ENCODE measurements around the gene ARHGAP15.

GRCh38 chr2:143736904-143737303, 607.7 kb downstream of the ARHGAP15 start:
- TF ChIP-seq CTCF (IDR thresholded peaks at IDR 0.05 in 2 of 3, conservative IDR thresholded peaks at IDR 0.05 in 1 of 3; ENCODE audit: borderline replicate concordance in 1 of 3, insufficient read depth in 1 of 3, low read depth in 2 of 3, low read length in 2 of 3): no peak
- TF ChIP-seq SIN3A (IDR thresholded peaks at IDR 0.05; ENCODE audit: low read depth): no peak
- no peak for TF ChIP-seq EGR1 (IDR thresholded peaks at IDR 0.05; ENCODE audit: low read depth)
- TF ChIP-seq ZNF274 (IDR thresholded peaks at IDR 0.05; ENCODE audit: low read depth, low read length): no peak
- TF ChIP-seq POLR2AphosphoS5 (IDR thresholded peaks at IDR 0.05; ENCODE audit: low read depth, low read length): no peak
- TF ChIP-seq RAD21 (IDR thresholded peaks at IDR 0.05; ENCODE audit: low read depth): no peak
- TF ChIP-seq POLR2A (IDR thresholded peaks at IDR 0.05; ENCODE audit: borderline replicate concordance, extremely low read depth, insufficient read depth, insufficient read length): no peak
- no peak for TF ChIP-seq EZH2 (IDR thresholded peaks at IDR 0.05)
